HepG2 (cell line): ENCODE data around the gene APBB1. TPM values are rescaled to one million over a fixed set of nuclear protein-coding genes. Genes with fewer than 3 reads are reported as not detected.

Experiments used
- ATAC-seq: fragments of 200-7000 bp; cut with Tn5 transposase; 3 replicates; pipeline ENCODE4 v1.9.1; 2020; ENCODE audit warnings: mild to moderate bottlenecking, moderate library complexity
- BruUV-seq: library from RNA; stranded (reverse); fragments of 400-500 nt; replicated peaks from 2 replicates; lab custom pipeline; 2021; lab: Mats Ljungman, UMichigan
- CTCF ChIA-PET: fragments of 300-600 bp; formaldehyde crosslinking; extraction: SDS; loops from one replicate; lab custom pipeline; 2021; ENCODE audit warnings: low total read pairs, inconsistent platforms, low intra/inter-chr PET ratio; lab: Yijun Ruan, JAX
- POLR2A ChIA-PET: fragments of 350-600 bp; sonication (Branson Sonifier 250); formaldehyde crosslinking; loops from one replicate; lab custom pipeline; 2020; ENCODE audit warnings: antibody characterized with exemption, inconsistent platforms; lab: Yijun Ruan, JAX
- DNase-seq: peaks from one replicate; pipeline ENCODE4 v3.0.0-alpha.2; 2015; ENCODE audit warnings: low spot score
- FAIRE-seq: peaks from 3 replicates; lab custom pipeline; 2011; peaks lifted over from hg19 to GRCh38; lab: Jason Lieb, UNC
- H2AFZ ChIP-seq: one replicate; pipeline ENCODE4 v1.6.1; 2011; ENCODE audit warnings: low read length, inconsistent platforms
- H3K27ac ChIP-seq: fragments of 300-600 bp; 3 replicates; pipeline ENCODE4 v1.8.0; 2011; ENCODE audit warnings: mixed run types, mild to moderate bottlenecking, mixed read lengths, low read length, inconsistent platforms; ENCODE audit not compliant: insufficient read depth; ENCODE audit errors: extremely low read length
- H3K27me3 ChIP-seq, 2 experiments: fragments of 200-600 bp in 1 of 2; 2 replicates in 1 of 2; 3 replicates in 1 of 2; pipeline versions ENCODE4 v1.6.0 to v1.8.0; 2011; ENCODE audit warnings: low read length in 2 of 2, mild to moderate bottlenecking in 2 of 2, moderate library complexity in 2 of 2, inconsistent platforms in 1 of 2; ENCODE audit not compliant: insufficient read depth in 2 of 2, control insufficient read depth in 1 of 2
- H3K36me3 ChIP-seq, 2 experiments: fragments of 200-600 bp in 1 of 2; replicated peaks in 1 of 2; 2 replicates in 1 of 2; 3 replicates in 1 of 2; pipeline versions ENCODE4 v1.5.1 to v1.8.0; 2011; ENCODE audit warnings: low read length in 2 of 2, inconsistent platforms in 1 of 2; ENCODE audit not compliant: insufficient read depth in 2 of 2, control insufficient read depth in 1 of 2
- H3K4me1 ChIP-seq: 2 replicates; pipeline ENCODE4 v1.5.1; 2012; ENCODE audit warnings: low read length, inconsistent platforms; ENCODE audit not compliant: insufficient read depth
- H3K4me2 ChIP-seq: 2 replicates; pipeline ENCODE4 v1.6.0; 2011; ENCODE audit warnings: low read depth, low read length, inconsistent platforms
- H3K4me3 ChIP-seq, 3 experiments: fragments of 200-600 bp in 1 of 3; sonication (generic), shearing (Covaris generic) in 1 of 3; replicated peaks in 1 of 3; 2 replicates each; pipeline ENCODE4 v1.5.1; 2011 to 2016; ENCODE audit warnings: low read length in 3 of 3, inconsistent platforms in 2 of 3, low read depth in 2 of 3, mild to moderate bottlenecking in 2 of 3, control low read depth in 1 of 3, mixed read lengths in 1 of 3; ENCODE audit not compliant: insufficient read depth in 1 of 3
- H3K79me2 ChIP-seq: one replicate; pipeline ENCODE4 v1.6.1; 2011; ENCODE audit warnings: low read length, inconsistent platforms; ENCODE audit not compliant: insufficient read depth
- H3K9ac ChIP-seq: 2 replicates; pipeline ENCODE4 v1.6.0; 2011; ENCODE audit warnings: mild to moderate bottlenecking, low read depth, low read length, inconsistent platforms; ENCODE audit not compliant: insufficient read depth
- H3K9me3 ChIP-seq: 2 replicates; pipeline ENCODE4 v1.5.1; 2012; ENCODE audit warnings: mild to moderate bottlenecking, low read length
- H4K20me1 ChIP-seq: 2 replicates; pipeline ENCODE4 v1.6.0; 2011; ENCODE audit warnings: inconsistent platforms, mild to moderate bottlenecking, low read length, moderate library complexity; ENCODE audit not compliant: insufficient read depth
- ADNP ChIP-seq: sonication (generic); formaldehyde crosslinking; IDR thresholded peaks from 2 replicates; pipeline ENCODE4 v1.4.0; 2020; ENCODE audit warnings: missing genetic modification reagents
- TFDP1 ChIP-seq: IDR thresholded peaks from 2 replicates; pipeline ENCODE4 v1.6.1; 2016; ENCODE audit warnings: missing compliant biosample characterization, missing genetic modification reagents, borderline replicate concordance
- ZKSCAN1 ChIP-seq: fragments of 150-350 bp; IDR thresholded peaks from 2 replicates; pipeline ENCODE4 v1.6.1; 2014; ENCODE audit warnings: low read length
- ZNF713 ChIP-seq: sonication (generic); formaldehyde crosslinking; IDR thresholded peaks from 2 replicates; pipeline ENCODE4 v1.4.0; 2020; ENCODE audit warnings: mild to moderate bottlenecking, missing genetic modification reagents
- WGBS: methylation state at CpG from one replicate; pipeline ENCODE4 v1.1.6; 2017; ENCODE audit warnings: low lambda C conversion rate; 5-methylcytosine and 5-hydroxymethylcytosine counted together
- in situ Hi-C: cut with HindIII; loops from 2 replicates; pipeline ENCODE4 v1.10.0; 2017; ENCODE audit warnings: low pct_unique_long_range_greater_than_20kb; ENCODE audit not compliant: extremely low pct_ligation_motif_present
- intact Hi-C: fragments of 100-400 bp; cut with micrococcal nuclease; formaldehyde crosslinking; loops from one replicate; pipeline ENCODE4 v1.10.0; 2022; ENCODE audit not compliant: unreplicated experiment
- polyA plus RNA-seq, 8 experiments: library from polyadenylated mRNA; depleted of rRNA in 3 of 8; stranded (reverse) in 7 of 8; unstranded in 1 of 8; fragments of >200 nt; fragmentation: Illumina TruSeq in 4 of 8; extraction: Trizol in 4 of 8; gene quantifications; 2 replicates each; pipeline versions ENCODE4 v1.2.1 to v1.2.3, GENCODE V29; 2011 to 2016; ENCODE audit warnings: low read depth in 4 of 8, missing spikeins in 1 of 8, mixed read lengths in 1 of 8; ENCODE audit not compliant: insufficient read depth in 1 of 8
- total RNA-seq, 5 experiments: library from RNA; depleted of rRNA; stranded (reverse); fragments of >200 nt; fragmentation: Illumina TruSeq; extraction: Trizol; gene quantifications; 2 replicates each; pipeline ENCODE4 v1.2.3, GENCODE V29; 2016; ENCODE audit warnings: low read depth in 1 of 5
- TF ChIP-seq, protein P1 (sequence below): sonication (generic); formaldehyde crosslinking; IDR thresholded peaks from 2 replicates; pipeline ENCODE4 v1.4.0; 2020; ENCODE audit warnings: missing genetic modification reagents, borderline replicate concordance

Gene APBB1
- total and polyA plus RNA-seq, 2 of the 13 experiments (the other 11 are each of a cell fraction or from before 2014, with no cell fraction given): 1.7 to 3.5 TPM

- TF ChIP-seq, protein P1, sequence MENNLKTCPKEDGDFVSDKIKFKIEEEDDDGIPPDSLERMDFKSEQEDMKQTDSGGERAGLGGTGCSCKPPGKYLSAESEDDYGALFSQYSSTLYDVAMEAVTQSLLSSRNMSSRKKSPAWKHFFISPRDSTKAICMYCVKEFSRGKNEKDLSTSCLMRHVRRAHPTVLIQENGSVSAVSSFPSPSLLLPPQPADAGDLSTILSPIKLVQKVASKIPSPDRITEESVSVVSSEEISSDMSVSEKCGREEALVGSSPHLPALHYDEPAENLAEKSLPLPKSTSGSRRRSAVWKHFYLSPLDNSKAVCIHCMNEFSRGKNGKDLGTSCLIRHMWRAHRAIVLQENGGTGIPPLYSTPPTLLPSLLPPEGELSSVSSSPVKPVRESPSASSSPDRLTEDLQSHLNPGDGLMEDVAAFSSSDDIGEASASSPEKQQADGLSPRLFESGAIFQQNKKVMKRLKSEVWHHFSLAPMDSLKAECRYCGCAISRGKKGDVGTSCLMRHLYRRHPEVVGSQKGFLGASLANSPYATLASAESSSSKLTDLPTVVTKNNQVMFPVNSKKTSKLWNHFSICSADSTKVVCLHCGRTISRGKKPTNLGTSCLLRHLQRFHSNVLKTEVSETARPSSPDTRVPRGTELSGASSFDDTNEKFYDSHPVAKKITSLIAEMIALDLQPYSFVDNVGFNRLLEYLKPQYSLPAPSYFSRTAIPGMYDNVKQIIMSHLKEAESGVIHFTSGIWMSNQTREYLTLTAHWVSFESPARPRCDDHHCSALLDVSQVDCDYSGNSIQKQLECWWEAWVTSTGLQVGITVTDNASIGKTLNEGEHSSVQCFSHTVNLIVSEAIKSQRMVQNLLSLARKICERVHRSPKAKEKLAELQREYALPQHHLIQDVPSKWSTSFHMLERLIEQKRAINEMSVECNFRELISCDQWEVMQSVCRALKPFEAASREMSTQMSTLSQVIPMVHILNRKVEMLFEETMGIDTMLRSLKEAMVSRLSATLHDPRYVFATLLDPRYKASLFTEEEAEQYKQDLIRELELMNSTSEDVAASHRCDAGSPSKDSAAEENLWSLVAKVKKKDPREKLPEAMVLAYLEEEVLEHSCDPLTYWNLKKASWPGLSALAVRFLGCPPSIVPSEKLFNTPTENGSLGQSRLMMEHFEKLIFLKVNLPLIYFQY (CRISPR knock-in tag): 0 out of 2 replicates have a peak, but pooled peaks have one; percentile 43
Measured at GRCh38 chr11:6443269-6444003, 24.5 kb upstream of the APBB1 start (continued).

- FAIRE-seq (no peak), DNase-seq (no peak), ATAC-seq (no peak)
- peaks cover 59% of the 10 kb centered on the region for H3K4me1 ChIP-seq
- no peak overlapping the region for H3K9ac ChIP-seq
- BruUV-seq: no TSS peak
- no peak overlapping the region for H3K4me2 ChIP-seq
- ChIA-PET POLR2A (interaction anchor here (1.4 to 2.7 kb wide), 2 partner anchors 26 to 55 kb away, joined by 4 to 14 read pairs; no protein-coding TSS in a partner anchor), CTCF (no interaction called here)
- H3K79me2 ChIP-seq: no peaks in the 10 kb centered on the region
- no peaks in the 10 kb centered on the region; a peak in 1 of 5 replicates for H3K27me3 ChIP-seq
- H3K27ac ChIP-seq: no peak overlapping the region
- no peak overlapping the region for H2AFZ ChIP-seq
- no peaks in the 10 kb centered on the region for H3K9me3 ChIP-seq
- no peak for TF ChIP-seq ZNF713 (CRISPR knock-in tag)
- no peak for TF ChIP-seq TFDP1 (CRISPR knock-in tag)
- TF ChIP-seq ADNP: no peak
- no peak for TF ChIP-seq ZKSCAN1
- intact Hi-C loops (loop anchor here (5.0 kb wide), 1 partner anchor 50 kb away; the partner anchor contains the start of gene SMPD1), in situ Hi-C loops (loop anchor here (5.0 kb wide), 1 partner anchor 60 kb away; no protein-coding TSS in a partner anchor)
- H3K4me3 ChIP-seq: no peak overlapping the region
- H4K20me1 ChIP-seq: no peaks in the 10 kb centered on the region
- 71% methylated on average over 4 of the region's 4 CpGs for WGBS
- H3K36me3 ChIP-seq: no peaks in the 10 kb centered on the region
Measured at GRCh38 chr11:6442441-6442840, 23.5 kb upstream of the APBB1 start.
